ENCODE results near the gene ILF2.
A peak's percentile ranks its signal among the peaks of the same experiment; 100 is the strongest.
"Not testable (repeated sequence)": the region's sequence is repeated elsewhere in the genome, so short reads cannot be mapped to it uniquely, and the experiment has no call there.

ILF2 gene

GRCh38 chr1:153649137-153649862 is 21.5 kb downstream of the ILF2 start:
- no peak for DNase-seq

GRCh38 chr1:153648000-153648643 is 22.7 kb downstream of the ILF2 start:
- no peak for DNase-seq

DNA sequence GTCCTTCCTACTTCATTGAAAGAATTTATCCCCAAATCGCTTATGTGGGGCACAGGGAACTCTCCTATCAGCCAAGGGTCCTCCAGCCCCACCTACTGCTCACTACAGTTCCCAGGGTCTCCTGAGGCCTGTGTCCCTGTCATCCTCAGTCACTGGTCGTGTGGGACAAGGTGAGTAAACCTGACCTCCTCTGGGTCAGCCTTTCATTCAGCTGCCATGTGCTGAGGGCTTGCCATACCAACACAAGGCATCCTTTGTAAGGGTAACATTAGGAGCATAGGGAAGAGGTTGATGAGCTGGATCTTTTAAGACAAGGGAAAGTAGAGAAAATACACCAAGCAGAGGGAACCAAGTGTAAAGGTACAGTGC is 23.5 kb downstream of the ILF2 start:
- DNase-seq = no peak

DNA sequence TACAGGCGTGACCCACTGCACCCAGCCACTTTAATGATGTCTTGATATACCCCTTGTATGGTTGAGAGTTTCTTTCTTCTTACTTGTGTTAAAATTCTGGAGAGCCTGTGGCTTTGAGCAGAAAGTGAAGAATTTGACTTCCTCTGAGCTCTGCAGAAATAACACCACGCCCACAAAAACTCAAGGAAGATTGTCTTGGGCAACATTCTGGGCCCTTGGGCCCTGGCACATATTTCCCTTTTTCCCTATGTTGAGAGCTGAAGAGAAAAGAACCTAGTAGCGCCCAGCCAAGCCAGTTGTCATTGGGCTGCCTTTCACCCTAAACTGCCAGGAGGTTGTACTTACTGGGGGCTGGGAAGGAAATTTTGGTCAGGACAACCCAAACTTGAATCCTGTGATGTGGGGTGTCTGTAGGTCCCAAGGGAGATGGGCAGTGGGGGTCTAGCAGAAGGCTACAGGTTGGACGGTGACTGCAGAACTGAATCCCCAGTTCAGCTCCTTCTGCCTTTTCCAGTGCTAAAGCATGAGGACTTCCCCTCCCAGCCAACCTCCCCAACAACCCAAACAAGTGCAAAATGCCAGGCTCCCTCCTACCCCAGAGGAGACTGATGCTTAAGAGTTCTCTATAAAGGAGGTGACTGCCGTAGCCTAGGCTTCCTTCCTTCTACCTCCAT is 24.0 kb downstream of the ILF2 start:
- DNase-seq = no peak

DNA sequence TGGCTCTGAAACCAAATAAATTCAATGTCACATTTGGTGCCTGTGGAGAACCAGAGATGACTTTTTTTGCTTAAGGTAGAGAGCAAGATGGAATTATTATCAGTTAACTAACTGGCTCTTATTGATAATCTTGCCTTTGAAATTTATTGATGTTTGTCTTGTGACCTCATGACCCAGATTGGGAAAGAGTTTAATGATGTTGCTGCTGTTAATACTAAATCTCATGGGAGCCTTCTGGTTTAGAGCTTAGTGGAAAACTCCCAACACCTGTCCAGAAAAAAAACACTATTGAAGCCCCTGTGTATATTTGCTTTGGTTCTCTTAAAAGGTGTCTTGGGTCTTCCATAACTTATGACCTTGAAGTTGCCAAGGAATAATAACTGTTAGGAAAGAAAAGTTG is 27.0 kb downstream of the ILF2 start:
- DNase-seq = no peak

DNA sequence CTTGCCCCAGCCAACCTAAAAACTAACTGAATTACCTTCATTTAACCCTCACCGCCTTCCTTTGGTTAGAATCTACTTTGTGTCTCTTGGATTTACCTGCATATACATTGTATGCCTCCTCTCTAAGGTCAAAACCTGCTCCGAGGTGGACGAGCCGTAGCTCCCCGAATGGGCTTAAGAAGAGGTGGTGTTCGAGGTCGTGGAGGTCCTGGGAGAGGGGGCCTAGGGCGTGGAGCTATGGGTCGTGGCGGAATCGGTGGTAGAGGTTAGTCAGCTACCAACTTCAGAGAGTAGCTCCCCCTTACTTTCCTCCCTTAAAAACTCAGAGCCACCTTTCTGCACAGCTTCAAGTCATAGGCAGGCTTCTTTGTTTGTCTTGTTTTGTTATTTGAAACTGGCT is 27.7 kb downstream of the ILF2 start:
- no peak for DNase-seq

DNA sequence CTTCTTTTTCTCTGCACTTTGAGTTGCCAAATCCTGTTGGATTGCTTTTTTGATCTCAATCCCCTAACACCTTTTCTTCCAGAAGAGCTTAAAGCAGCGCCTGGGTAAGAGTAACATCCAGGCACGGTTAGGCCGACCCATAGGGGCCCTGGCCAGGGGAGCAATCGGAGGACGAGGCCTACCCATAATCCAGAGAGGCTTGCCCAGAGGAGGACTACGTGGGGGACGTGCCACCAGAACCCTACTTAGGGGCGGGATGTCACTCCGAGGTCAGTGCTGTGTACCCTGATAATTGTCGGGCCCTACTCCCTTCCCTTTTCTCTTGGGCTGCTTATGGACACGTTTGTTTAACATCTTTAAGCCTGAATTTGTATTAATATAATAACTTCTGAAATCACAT is 28.6 kb downstream of the ILF2 start:
- DNase-seq = no peak

DNA sequence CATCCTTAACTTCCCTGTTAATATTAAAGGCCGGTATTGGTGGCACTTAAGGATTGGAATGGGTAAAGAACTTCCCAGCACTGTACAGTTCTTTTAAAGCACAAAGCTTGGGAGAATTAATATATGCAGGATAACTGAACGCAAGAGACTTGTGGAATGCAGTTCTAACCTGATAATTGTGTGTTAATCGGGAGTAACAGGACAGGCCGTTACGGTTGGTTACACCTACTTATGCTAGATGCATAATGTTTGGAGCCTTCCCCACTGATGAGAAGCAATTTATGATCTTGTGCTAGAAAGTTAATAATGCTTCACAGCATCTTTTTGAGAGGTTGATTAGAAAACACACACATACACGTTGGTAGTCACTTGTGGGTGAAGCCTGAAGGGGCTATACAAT is 29.9 kb downstream of the ILF2 start:
- DNase-seq = no peak

- DNase-seq = not testable (repeated sequence)
Observed at GRCh38 chr1:153640213-153640612, 30.6 kb downstream of the ILF2 start.

- DNase-seq = no peak
Observed at GRCh38 chr1:153639280-153639679, 31.5 kb downstream of the ILF2 start.

- DNase-seq = no peak
Observed at GRCh38 chr1:153638261-153638660, 32.5 kb downstream of the ILF2 start.

GRCh38 chr1:153636312-153636711 is 34.5 kb downstream of the ILF2 start:
- DNase-seq = no peak

DNA sequence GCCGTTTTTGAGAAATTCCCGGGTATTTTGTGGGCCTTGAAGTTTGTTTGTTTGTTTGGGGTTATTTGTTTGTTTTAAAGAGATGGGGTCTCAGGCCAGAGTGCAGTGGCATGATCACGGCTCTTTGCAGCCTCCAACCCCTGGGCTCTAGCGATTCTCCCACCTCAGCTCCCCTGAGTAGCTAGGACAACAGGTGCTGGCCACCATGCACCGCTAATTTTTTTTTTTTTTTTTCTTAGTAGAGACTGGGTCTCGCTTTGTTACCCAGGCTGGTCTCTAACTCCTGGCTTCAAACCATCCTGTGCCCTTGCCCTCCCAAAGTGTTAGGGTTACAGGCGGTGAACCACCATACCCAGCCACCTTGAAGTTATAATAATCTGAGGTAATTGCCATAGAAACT is 34.9 kb downstream of the ILF2 start:
- no peak for DNase-seq

DNA sequence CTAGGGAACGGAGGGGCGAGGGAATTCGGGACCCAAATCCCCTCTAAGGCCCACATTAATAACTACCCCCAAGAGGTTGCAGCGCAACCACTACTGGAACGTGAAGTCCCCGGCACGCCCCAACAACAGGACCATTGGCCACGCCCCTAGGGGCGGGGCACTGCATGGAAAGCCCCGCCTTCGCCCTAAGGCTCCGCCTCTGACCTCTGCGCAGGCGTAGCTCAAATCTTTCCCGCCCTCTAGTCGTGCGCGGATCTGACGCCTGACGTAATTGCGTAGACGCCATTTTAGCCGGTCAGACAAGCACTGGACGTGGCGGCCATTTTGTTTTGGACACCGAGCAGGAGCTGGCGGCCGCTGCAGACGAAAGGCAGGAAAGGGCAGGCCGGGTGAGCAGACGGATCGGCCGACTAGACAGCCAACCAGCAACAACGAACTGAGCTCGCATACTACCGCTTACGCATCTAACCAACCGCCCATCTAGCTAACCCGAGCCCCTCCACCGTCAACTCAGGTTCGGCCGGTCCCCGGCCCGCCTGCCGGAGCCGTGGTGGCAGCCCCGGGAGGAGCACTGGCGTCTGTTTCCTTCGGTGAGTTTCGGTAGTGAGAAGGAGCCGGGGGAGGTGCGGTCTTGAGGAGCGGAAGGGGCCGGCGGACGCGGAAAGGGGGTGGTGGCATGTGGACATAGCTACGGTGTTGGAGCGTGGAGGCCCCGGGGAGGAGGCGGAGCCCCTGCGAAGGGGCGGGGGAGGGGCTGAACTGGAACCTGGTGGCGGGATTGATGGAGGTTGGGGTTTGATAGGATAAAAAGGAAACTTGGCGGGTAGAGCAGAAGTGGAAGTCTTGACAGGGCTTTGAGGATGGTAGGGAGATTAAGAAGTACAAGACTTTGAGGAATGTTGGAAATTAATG is 36.8 kb downstream of the ILF2 start, which contains the start of gene CHTOP:
CHTOP (plus strand) TSS at position 313 of the 912 bp plus-strand sequence. CDS start 2,523 bp downstream, outside the sequence.
- peak; percentile 92 for DNase-seq

DNA sequence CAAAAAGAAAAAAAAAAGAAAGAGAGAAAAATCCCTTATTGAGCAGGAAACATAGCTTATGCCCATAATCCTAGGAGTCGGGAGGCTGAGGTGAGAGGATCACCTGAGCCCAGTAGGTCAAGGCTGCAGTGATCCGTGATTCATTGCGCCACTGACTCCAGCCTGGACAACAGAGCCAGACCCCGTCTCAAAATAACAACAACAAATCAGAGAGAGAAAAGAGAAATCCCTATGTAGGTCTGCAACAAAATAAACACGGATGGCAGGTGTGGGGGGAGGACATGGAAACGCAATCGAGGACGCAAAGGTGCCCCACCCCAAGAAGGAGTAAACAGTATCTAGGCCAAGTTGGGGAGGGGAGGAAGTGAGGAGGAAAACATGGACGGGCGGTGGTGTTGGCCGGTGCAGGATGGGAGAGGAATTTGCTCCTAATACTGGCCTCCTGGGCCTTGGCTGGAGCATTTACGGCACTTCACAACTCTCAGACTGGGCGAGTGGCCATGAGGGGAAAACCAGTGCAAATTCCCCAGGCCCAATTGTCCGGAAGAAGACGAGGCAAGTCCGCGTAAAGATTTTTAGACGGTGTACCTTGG is 37.5 kb downstream of the ILF2 start:
- DNase-seq = no peak

- no peak for DNase-seq
Observed at GRCh38 chr1:153631047-153632022, 39.5 kb downstream of the ILF2 start.

DNA sequence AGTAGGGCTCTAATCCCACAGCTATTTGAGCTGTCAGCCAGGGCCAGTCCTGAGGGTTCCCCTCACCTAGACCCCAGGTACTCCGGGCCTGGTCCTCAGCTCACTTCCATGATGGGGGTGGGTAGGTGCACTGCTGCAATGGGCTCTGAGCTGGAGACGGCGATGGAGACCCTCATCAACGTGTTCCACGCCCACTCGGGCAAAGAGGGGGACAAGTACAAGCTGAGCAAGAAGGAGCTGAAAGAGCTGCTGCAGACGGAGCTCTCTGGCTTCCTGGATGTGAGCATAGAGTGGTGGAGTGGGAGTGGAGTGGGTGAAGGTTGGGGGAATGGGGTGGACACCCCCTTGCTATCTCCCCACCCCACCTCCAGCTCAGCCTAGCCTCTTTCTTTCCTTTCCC is 40.4 kb downstream of the ILF2 start:
- no peak for DNase-seq

GRCh38 chr1:153629971-153630370 is 40.8 kb downstream of the ILF2 start:
- no peak for DNase-seq

DNA sequence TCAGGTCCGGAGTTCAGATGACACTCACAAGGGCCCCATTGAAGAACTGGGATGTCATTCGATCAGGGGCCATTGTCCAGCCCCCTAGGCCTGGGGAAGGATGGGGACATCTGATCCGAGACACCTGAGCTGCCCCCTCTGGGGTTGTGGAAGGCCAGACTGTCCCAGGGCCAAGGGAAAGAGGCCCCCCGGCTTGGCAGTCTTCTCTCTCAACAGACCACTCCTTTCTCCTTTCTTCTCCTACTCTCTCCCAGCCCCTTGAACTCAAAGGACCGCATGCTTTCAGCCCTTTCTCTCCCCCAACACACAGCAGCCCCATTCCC is 41.5 kb downstream of the ILF2 start:
- DNase-seq = no peak

DNA sequence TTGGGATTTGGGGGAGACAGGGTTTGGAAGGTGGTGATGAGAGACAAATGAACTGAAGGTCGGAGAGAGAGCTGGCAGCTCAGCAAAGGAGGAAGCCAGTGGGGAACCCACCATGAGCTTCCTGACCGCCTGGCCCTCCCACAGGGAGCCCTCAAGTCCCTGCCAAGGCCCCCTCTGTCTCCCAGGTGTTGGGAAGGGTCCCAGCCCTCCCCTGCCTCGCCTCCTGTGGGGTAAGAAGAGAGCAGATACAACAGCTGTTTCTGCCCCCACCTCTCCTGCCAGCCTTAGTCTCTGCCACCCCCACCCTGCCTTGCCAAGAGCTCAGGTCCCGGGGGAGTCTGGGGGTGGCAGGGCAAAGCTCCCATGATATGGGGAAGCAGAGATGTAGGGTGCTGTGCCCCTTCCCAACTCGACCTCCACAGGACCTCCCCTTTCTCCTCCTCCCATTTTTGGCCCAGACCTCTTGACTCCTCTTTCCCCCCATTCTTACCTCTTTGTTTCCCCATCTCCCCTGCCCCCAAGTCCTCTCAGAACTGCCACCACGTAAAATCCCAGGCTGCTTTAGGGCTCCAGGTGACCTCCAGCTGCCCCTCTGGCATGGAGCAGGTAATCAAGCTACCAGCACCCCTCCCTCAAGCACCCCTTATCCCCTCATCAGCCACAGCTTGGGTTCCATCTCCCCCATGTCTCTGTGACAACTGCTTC is 42.0 kb downstream of the ILF2 start:
- no peak for DNase-seq
